ENCODE measurements around the gene AK1.

GRCh38 chr9:127912296-127912695 lies 34.8 kb upstream of the AK1 start:
- no peak for TF ChIP-seq ZNF331 (CRISPR knock-in tag; IDR thresholded peaks at IDR 0.05)
- TF ChIP-seq RFX5 (IDR thresholded peaks at IDR 0.05; ENCODE audit: low read depth, low read length), result no peak
- no peak for TF ChIP-seq FOXJ3 (CRISPR knock-in tag; IDR thresholded peaks at IDR 0.05; ENCODE audit: borderline replicate concordance)
- no peak for TF ChIP-seq SALL2 (CRISPR knock-in tag; IDR thresholded peaks at IDR 0.05)
- no peak for TF ChIP-seq MEF2D (CRISPR knock-in tag; IDR thresholded peaks at IDR 0.05)

Measured in HepG2 (cell line).